ENCODE data around the gene NFATC3.

- no peak for TF ChIP-seq POLR2A (IDR thresholded peaks at IDR 0.05; ENCODE audit: low read depth, low read length)
- TF ChIP-seq POU2F2 (IDR thresholded peaks at IDR 0.05; ENCODE audit: low read depth, low read length) = no peak
- TF ChIP-seq TAF1 (IDR thresholded peaks at IDR 0.05; ENCODE audit: low read depth, low read length) = no peak
These were observed 182.6 kb downstream of the NFATC3 start for GRCh38 chr16:68267612-68268405.

Data from GM12891 (cell line).